ENCODE data around the gene TMEM120B. TPM values are rescaled to one million over a fixed set of nuclear protein-coding genes. Genes with fewer than 3 reads are reported as not detected.

The TMEM120B gene
- total RNA-seq, 1 experiment from 2014 or later = 14.2 TPM

- no peak for TF ChIP-seq CTCF (IDR thresholded peaks at IDR 0.05; ENCODE audit: unreplicated experiment)
- H3K27ac Mint-ChIP-seq (ENCODE audit: low read depth, unreplicated experiment) = no peak overlapping the region
- ChIA-PET CTCF (interaction anchor here (17.2 kb wide), 1 partner anchor 14 kb away, joined by 301 read pairs; the partner anchor contains the start of gene RHOF), POLR2A (interaction anchor here (0.7 to 9.2 kb wide), 3 partner anchors 17 to 1353 kb away, joined by 3 to 167 read pairs (median 4); partner anchors contain the start of gene RHOF)
- H3K9me3 Mint-ChIP-seq (ENCODE audit: unreplicated experiment) = no peaks in the 10 kb centered on the region
- peaks cover 15% of the 10 kb centered on the region for H3K4me1 Mint-ChIP-seq (ENCODE audit: insufficient read depth, unreplicated experiment)
- no peaks in the 10 kb centered on the region for H3K27me3 Mint-ChIP-seq (ENCODE audit: insufficient read depth, unreplicated experiment)
- DNase-seq (ENCODE audit: unreplicated experiment) = no peak
- no TSS peak for BruUV-seq (replicated peaks)
- peaks cover 21% of the 10 kb centered on the region for H3K36me3 Mint-ChIP-seq (ENCODE audit: insufficient read depth, unreplicated experiment)
- intact Hi-C loops (cut with micrococcal nuclease) = no loop called here
- H3K4me3 Mint-ChIP-seq (ENCODE audit: unreplicated experiment) = no peak overlapping the region
Observed at GRCh38 chr12:121780429-121780828, 67.9 kb downstream of the TMEM120B start.

- intact Hi-C loops (cut with micrococcal nuclease) = no loop called here
- no peak for TF ChIP-seq CTCF (IDR thresholded peaks at IDR 0.05; ENCODE audit: unreplicated experiment)
- H3K27ac Mint-ChIP-seq (ENCODE audit: low read depth, unreplicated experiment) = peak overlapping the region; percentile 10
- peaks cover 29% of the 10 kb centered on the region for H3K36me3 Mint-ChIP-seq (ENCODE audit: insufficient read depth, unreplicated experiment)
- no peak for DNase-seq (ENCODE audit: unreplicated experiment)
- no peaks in the 10 kb centered on the region for H3K9me3 Mint-ChIP-seq (ENCODE audit: unreplicated experiment)
- CTCF ChIA-PET = interaction anchor here (0.6 to 17.2 kb wide), 5 partner anchors 8 to 25 kb away, joined by 3 to 301 read pairs (median 6); partner anchors contain the start of gene RHOF
- no TSS peak for BruUV-seq (replicated peaks)
- POLR2A ChIA-PET = interaction anchor here (0.5 to 9.2 kb wide), 7 partner anchors 9 to 1580 kb away, joined by 3 to 167 read pairs (median 4); partner anchors contain the start of genes PSMD9 and RHOF
- H3K4me3 Mint-ChIP-seq (ENCODE audit: unreplicated experiment) = no peak overlapping the region
- no peaks in the 10 kb centered on the region for H3K27me3 Mint-ChIP-seq (ENCODE audit: insufficient read depth, unreplicated experiment)
- peaks cover 21% of the 10 kb centered on the region for H3K4me1 Mint-ChIP-seq (ENCODE audit: insufficient read depth, unreplicated experiment)
Observed at GRCh38 chr12:121781484-121781997, 69.0 kb downstream of the TMEM120B start.

- POLR2A ChIA-PET = interaction anchor here (0.6 to 9.2 kb wide), 8 partner anchors 10 to 1581 kb away, joined by 3 to 167 read pairs (median 4); partner anchors contain the start of genes PSMD9 and RHOF
- no peak overlapping the region for H3K4me3 Mint-ChIP-seq (ENCODE audit: unreplicated experiment)
- TF ChIP-seq CTCF (IDR thresholded peaks at IDR 0.05; ENCODE audit: unreplicated experiment) = no peak
- peak overlapping the region; percentile 10 for H3K27ac Mint-ChIP-seq (ENCODE audit: low read depth, unreplicated experiment)
- intact Hi-C loops (cut with micrococcal nuclease) = no loop called here
- peaks cover 29% of the 10 kb centered on the region for H3K36me3 Mint-ChIP-seq (ENCODE audit: insufficient read depth, unreplicated experiment)
- peaks cover 23% of the 10 kb centered on the region for H3K4me1 Mint-ChIP-seq (ENCODE audit: insufficient read depth, unreplicated experiment)
- peak; percentile 61 for DNase-seq (ENCODE audit: unreplicated experiment)
- no peaks in the 10 kb centered on the region for H3K9me3 Mint-ChIP-seq (ENCODE audit: unreplicated experiment)
- no TSS peak for BruUV-seq (replicated peaks)
- no peaks in the 10 kb centered on the region for H3K27me3 Mint-ChIP-seq (ENCODE audit: insufficient read depth, unreplicated experiment)
- CTCF ChIA-PET = interaction anchor here (0.6 to 17.2 kb wide), 8 partner anchors 9 to 71 kb away, joined by 3 to 301 read pairs (median 4); partner anchors contain the start of gene RHOF
Observed at GRCh38 chr12:121781998-121782979, 69.7 kb downstream of the TMEM120B start.

GRCh38 chr12:121783766-121784165 lies 71.2 kb downstream of the TMEM120B start:
- ChIA-PET CTCF (interaction anchor here (0.7 to 17.2 kb wide), 4 partner anchors 10 to 71 kb away, joined by 3 to 301 read pairs (median 10); partner anchors contain the start of genes RHOF and TMEM120B), POLR2A (interaction anchor here (1.2 to 9.2 kb wide), 3 partner anchors 13 to 72 kb away, joined by 3 to 167 read pairs (median 8); partner anchors contain the start of gene RHOF)
- Mint-ChIP-seq H3K4me3 (ENCODE audit: unreplicated experiment) (no peak overlapping the region), H3K4me1 (ENCODE audit: insufficient read depth, unreplicated experiment) (peaks cover 23% of the 10 kb centered on the region), H3K27me3 (ENCODE audit: insufficient read depth, unreplicated experiment) (no peaks in the 10 kb centered on the region), H3K27ac (ENCODE audit: low read depth, unreplicated experiment) (peak overlapping the region; percentile 36), H3K36me3 (ENCODE audit: insufficient read depth, unreplicated experiment) (peaks cover 25% of the 10 kb centered on the region), H3K9me3 (ENCODE audit: unreplicated experiment) (no peaks in the 10 kb centered on the region)
- DNase-seq (ENCODE audit: unreplicated experiment) = peak; percentile 62
- intact Hi-C loops (cut with micrococcal nuclease) = no loop called here
- BruUV-seq (replicated peaks) = no TSS peak
- TF ChIP-seq CTCF (IDR thresholded peaks at IDR 0.05; ENCODE audit: unreplicated experiment) = no peak
